Right kidney (tissue), 1 donor: ENCODE data around the gene HOTAIR.

Source experiments
- DNase-seq: peaks from one replicate; pipeline ENCODE4 v3.0.0-alpha.2; 2016

The HOTAIR gene

GRCh38 chr12:54000116-54001114 is 25.7 kb upstream of the HOTAIR start, which contains the start of gene HOXC9:
HOXC9 (plus strand) TSS chr12:54000161; CDS start chr12:54000189, 28 bp downstream.
- DNase-seq, result peak; percentile 83

DNA sequence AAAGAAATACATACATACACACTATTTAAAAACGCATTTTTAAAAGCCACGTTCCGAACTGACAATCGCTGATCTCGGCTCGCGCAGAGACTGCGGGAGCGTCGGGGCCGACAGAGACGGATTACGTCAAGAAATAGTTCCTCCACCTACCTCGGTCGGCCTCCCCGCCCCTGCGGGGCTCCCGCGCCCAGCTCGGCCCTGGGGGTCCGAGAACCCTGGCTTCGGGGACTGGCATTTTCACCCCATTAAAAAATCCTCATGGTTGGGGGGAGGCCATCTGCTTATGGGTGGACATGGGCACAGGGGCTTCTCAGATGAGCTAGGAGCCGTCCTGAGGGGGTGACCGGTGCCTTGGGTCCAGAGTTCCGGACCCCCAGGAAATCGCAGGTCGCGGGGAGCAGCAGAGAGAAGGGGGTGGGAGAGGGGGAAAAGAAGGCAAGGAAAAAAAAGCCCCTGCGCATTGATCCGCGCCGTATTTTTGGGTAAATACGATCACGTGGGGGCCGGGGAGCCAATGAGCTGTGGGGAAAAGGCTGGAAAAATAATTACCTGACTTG is 24.9 kb upstream of the HOTAIR start:
- no peak for DNase-seq

DNA sequence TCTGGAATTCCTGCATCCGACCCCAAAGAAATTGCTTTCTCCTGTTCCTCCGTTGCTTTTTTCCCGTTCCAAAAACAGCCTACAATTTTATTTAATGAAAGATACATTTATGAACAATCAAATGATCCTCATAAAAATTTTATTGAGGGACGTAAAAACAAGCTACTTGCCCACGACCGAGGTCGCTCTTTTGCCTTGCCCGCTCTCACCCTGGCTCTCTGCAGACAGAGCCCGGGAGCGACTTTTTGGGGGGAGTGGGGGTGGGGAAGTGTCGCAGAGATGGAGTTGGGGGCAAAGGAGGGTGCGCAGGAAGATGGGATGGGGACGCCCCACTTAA is 24.1 kb upstream of the HOTAIR start:
- DNase-seq, result no peak

- no peak for DNase-seq
Observed at GRCh38 chr12:53998110-53998899, 23.6 kb upstream of the HOTAIR start.

DNA sequence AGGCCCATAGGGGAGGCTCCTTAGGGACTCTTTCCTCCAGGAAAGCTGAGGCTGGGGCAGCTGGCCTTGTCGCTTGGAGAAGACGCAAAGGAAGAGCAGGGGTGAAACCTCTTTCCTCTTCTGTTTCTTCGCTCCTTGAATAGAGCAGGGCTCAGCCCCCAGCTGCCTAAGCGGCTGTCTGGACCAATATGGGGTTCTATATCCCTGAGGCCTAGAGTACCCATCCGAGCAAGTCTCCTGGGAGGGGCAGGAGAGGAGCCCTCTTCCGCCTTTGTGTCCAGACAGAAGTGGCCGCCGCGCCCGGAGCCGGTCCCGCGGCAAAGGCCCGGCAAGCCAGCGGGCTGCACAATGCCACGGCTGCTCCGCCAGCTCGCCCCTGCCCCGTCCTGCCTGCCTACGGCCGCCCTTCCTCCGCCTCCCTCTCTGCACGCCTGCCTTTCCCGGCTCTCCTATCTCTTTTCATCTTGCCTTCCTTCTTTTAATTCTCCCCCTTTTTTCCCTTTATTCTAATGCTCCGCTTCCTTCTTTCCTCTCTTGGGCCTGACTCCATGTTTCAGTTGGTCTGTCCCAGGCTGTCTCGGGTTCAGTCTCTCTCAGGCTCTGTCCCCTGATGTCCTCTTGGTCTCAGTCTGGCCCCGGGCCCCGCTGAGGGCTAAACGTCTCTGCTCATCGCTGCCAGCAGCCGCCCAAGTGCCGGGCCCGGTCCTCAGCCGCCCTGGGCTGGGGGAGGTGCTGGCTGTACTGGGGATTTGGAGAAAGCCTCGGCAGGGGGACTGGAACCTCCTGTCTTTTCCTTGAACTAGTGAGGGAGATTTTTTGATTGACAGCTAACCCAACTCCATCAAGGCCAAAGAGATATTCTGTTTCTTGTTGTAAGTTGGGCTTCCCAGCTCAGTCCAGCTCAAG is 22.7 kb upstream of the HOTAIR start:
- no peak for DNase-seq

DNA sequence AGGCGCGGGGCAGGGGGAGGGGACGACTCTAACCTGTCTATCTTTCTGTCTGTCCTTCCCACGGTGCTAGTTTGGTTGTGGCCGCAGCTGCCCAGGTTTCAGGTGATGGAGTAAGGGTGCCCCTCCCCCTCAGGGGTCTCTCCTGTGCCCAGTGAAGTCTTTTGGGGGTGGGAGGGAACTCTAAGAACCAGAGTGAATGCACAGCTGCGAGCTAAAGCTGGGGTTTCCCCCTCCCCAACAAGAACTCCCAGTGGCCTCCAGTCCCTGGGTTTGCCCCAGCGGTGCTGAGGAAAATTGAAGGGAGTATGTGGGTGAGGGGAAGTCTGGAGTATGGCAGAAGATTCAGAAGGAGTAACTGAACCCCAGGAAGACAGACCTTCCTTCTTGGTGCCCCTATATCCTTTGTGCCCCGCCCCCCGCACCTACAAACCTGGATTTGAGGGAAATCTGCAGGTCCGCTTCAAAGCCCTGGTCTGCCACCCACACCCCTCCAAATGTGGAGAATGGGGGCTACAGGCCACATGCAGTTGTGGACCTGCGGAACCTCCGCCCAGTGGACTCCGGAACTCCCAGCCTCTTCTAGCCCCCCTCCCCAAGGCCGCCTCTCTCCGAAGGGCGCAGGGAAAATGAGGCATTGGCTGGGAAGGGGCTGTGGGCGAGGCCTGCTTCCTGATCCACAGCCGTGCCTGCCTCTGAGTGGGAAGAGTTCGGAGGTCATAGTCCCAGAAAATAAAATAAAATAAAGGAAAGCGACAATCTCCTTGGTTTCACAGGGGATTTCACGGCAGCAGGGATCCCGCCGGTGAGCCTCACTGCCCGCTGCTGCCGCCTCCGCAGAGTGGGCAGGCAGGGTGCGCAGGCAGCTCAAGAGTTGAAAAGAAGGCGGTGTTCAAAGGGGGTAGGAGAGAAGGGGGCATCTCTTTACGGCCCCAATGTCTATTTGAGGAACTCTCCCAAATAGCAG is 21.8 kb upstream of the HOTAIR start:
- DNase-seq, result no peak

DNA sequence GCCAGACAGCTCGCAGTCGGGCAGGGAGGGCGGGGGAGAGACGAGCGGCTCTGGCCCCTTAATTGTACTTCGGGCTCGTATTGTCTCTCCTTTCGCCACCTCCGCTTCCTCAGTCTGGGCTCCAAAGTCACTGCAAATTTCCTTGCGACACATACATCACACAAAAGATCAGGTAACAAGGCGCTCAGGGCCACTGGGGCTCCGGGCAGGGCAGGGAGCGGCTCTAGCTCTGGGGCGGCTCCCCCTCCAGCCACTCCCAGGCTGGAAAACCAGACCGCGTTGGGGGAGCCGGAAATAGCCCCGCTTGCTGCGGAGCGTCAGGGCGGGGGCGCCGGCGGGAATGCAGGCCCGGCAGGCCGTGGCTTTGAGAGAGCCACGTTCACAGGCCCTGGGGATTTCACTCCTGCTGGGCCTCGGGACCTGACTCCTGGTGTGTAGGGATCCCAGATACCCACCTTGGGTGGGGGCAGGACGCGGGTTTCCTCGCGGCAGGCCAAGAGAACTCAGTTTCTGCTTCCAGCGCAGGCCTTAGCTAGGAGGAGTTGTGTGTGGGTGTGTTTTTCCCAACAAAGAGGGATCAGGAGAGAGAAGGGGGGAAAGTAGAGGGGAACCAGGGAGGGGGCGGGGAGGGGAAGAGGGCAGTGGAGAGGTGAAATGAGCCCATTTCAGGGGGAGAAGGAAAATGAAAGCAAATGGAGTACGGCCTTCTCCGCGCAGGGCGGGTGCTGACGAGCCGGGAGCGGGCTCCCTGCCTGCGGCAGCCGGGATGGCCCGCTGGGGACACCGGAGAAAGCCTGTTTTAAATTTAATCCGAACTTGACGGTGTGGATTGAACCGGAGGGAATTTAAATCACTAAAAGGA is 20.9 kb upstream of the HOTAIR start:
- peak; percentile 86 for DNase-seq

DNA sequence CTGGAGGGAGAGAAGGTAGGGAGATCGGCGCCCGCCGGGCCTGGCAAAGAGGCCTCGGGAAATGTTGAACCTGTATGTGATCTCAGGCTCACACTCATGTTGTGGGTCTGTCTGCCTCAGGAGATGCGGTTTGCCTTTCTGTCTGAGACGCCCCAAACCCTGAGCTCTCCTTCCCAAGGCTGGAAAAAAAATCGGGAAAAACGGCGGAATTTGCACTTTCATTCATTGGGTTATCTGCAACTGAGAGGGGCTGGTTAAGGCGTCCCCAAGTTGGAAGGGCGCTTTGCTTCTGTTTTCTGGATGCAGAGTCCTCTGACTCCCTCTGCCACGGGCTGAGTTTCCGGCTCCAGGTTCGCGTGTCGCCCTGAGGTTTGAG is 20.2 kb upstream of the HOTAIR start:
- no peak for DNase-seq

- DNase-seq, result peak; percentile 93
Observed at GRCh38 chr12:53994264-53995001, 19.7 kb upstream of the HOTAIR start.

DNA sequence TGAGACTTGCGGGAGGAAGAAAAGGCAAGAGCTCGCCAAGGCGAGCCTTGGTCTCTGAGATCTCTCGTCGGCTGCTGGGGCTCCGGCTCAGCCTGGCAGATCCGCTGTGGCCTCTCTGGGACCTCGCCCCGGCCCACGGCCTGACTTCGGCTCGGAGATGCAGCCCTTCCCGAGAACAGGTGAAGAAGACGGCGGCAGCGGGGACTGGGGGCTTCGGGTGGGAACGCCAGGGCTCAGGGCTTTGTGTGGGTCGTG is 19.2 kb upstream of the HOTAIR start:
- DNase-seq, result no peak

GRCh38 chr12:53993162-53994008 is 18.6 kb upstream of the HOTAIR start:
- DNase-seq, result no peak

DNA sequence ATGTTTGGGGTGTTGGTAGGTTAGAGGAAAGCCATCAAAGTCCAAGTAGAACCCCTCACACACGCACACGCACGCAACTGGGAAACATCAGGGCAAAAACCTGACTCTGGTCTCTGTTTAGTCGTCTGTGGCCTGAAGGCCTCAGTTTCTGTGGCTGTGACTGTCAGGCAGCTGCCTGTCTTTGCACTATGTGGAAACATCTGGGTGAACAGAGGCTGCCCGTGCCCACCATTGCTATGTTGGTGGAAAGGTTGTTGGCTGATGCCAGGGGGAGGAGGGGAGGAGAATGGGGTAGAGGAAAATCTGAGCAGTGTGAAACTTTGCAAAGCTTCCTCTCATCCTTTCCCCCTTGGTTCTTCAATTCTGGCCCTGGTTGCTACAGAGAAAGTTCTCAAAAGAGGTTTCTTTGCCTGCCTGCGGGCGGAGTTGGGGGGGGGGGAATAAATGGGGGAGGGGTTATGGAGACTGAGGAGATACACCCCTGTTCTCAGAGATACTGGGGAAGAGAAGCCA is 17.7 kb upstream of the HOTAIR start:
- DNase-seq, result no peak

GRCh38 chr12:53991077-53991460 is 16.3 kb upstream of the HOTAIR start:
- no peak for DNase-seq

GRCh38 chr12:53990311-53991076 is 15.7 kb upstream of the HOTAIR start:
- peak; percentile 81 for DNase-seq

DNA sequence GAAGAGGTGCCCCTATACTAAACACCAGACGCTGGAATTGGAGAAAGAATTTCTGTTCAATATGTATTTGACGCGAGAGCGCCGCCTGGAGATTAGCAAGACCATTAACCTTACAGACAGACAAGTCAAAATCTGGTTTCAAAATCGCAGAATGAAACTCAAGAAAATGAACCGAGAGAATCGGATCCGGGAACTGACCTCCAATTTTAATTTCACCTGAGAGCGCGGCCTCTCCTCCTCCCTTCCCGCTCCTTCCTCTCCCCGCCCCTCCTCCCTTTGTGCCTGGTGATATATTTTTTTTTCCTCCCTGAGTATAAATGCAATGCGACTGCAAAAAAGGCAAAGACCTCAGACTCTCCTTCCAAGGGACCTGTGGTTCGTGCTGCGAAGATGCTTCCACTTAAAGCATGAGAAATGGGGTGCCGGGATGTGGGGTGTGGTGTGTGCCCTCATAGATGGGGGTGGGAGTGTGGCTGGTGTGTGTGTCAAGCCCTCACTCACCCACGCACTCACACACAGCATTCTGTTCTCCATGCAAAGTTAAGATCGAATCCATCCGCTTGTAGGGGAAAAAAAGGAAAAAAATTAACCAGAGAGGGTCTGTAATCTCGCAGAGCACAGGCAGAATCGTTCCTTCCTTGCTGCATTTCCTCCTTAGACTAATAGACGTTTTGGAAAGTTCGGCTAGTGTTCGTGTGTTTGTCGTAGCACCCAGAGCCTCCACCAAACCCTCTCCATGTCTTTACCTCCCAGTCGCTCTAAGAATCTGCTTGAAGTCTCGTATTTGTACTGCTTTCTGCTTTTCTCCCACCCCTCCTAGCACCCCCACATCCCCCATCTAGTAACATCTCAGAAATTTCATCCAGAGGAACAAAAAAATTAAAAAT is 14.7 kb upstream of the HOTAIR start:
- DNase-seq, result no peak

DNA sequence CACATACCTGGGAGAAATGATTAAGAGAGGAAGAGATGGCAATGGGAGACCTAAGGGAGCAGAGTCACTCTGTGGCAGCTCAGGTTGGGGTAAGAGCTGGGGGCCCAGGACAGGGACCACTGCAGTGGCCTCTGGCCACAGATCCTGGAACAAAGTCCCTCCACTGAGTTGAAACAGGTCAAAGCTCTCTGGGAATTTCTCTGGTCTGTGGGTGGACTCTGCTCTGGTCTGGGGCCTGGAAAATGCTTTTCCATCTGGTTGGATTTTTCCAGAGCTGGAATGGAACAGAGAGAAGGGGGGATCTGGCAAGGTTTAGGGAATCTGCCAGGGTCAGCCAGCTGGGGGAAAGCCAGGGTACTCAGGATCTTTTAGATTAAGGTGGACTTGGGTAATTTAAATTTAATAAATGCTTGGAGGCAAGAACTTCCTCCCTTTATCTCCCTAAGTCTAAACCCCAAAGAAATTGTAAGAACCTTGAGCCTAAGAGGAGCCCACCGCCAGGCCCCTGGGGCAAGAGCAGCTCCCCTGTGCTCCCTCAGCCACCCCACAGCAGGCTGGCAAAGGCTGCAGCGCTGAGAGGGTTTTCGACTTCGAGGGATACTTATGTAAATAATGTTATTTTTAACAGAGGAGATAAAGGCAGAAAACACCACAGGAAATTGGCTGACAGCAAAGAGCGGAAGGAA is 13.9 kb upstream of the HOTAIR start:
- no peak for DNase-seq
